Astrocyte of the cerebellum (primary cell): ENCODE results near the gene EIF2B2.
A peak's percentile ranks its signal among the peaks of the same experiment; 100 is the strongest.

Experiments used
- DNase-seq: peaks from one replicate; pipeline ENCODE4 v3.0.0-alpha.2; 2011; ENCODE audit warnings: low read depth
- H3K4me3 ChIP-seq: 2 replicates; pipeline ENCODE4 v1.5.1; 2011; ENCODE audit warnings: mild to moderate bottlenecking, low read depth, low read length, moderate library complexity
- in situ Hi-C: cut with HindIII; loops from 2 replicates; pipeline ENCODE4 v1.10.0; 2017; ENCODE audit warnings: low sequenced_read_pairs
- TF ChIP-seq, protein P1 (sequence below): IDR thresholded peaks from 2 replicates; pipeline ENCODE4 v1.5.1; 2012; ENCODE audit warnings: low read length, low read depth, moderate library complexity, mild to moderate bottlenecking; ENCODE audit errors: missing control alignments

The EIF2B2 gene

DNA sequence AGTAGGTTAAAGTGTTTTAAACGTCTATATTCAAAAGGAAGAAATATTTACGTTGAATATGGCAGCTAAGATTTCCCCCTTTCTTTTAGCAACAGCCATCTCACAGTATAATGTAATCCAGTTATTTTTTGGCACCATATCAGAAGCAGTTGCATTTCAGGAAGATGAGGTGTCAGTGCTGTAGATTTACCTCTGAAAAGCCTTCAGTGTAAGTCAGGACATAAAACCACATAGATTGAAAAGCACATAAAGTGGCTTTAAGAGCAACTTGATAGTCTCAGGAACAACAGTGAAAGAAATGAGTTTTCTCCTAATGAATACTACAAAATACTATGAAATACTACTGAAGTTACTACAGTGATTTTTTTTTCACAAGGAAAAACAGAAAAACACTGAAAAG lies 41.6 kb downstream of the EIF2B2 start:
- DNase-seq, result peak; percentile 67
- in situ Hi-C loops, result loop anchor here (5.0 kb wide), 1 partner anchor 33 kb away; no protein-coding TSS in a partner anchor
- TF ChIP-seq, protein P1, sequence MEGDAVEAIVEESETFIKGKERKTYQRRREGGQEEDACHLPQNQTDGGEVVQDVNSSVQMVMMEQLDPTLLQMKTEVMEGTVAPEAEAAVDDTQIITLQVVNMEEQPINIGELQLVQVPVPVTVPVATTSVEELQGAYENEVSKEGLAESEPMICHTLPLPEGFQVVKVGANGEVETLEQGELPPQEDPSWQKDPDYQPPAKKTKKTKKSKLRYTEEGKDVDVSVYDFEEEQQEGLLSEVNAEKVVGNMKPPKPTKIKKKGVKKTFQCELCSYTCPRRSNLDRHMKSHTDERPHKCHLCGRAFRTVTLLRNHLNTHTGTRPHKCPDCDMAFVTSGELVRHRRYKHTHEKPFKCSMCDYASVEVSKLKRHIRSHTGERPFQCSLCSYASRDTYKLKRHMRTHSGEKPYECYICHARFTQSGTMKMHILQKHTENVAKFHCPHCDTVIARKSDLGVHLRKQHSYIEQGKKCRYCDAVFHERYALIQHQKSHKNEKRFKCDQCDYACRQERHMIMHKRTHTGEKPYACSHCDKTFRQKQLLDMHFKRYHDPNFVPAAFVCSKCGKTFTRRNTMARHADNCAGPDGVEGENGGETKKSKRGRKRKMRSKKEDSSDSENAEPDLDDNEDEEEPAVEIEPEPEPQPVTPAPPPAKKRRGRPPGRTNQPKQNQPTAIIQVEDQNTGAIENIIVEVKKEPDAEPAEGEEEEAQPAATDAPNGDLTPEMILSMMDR, result no peak
- H3K4me3 ChIP-seq, result no peak overlapping the region

GRCh38 chr14:75044752-75045151 lies 42.0 kb downstream of the EIF2B2 start:
- TF ChIP-seq, protein P1, result no peak
- in situ Hi-C loops, result loop anchor here (5.0 kb wide), 1 partner anchor 33 kb away; no protein-coding TSS in a partner anchor
- H3K4me3 ChIP-seq, result no peak overlapping the region
- DNase-seq, result no peak

DNA sequence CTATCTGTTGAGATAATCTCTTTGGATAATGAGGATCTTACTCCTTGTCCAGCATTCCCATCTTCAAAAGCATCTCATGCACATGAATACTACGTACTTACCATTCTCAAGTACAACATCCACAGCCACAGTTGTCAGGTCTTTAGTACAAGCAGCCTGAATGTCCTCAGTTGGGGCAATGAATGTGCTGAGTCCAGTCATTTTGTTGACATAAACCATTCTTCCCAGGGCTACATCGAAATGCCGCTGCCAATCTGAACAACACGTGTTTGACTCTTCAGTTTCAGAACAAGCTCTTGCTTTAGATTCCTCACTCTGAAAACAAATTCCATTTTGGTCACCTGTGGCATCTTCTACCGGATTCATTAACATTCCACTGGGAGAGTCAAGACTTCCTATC lies 43.6 kb downstream of the EIF2B2 start:
- no peak overlapping the region for H3K4me3 ChIP-seq
- TF ChIP-seq, protein P1, result no peak
- DNase-seq, result no peak
- in situ Hi-C loops, result no loop called here

DNA sequence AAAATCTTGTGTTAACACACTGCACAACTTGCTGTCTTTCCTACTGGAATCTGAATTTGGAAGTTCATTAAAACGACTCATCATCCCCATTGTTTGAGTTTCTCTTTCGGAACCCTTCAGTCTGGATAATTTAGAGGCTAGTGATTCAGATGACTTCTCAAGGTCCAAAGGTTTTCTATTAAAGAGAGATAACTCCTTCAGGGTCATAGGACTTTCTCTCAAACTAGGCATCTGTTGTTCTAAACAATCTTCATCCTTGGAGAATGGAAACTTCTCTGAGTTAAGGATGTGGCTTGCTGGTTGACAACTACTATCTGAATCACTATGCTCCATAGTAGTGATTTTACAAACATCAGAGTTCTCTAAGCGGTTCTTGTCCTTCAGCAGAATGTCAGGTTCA lies 44.2 kb downstream of the EIF2B2 start:
- no peak for DNase-seq
- H3K4me3 ChIP-seq, result no peak overlapping the region
- in situ Hi-C loops, result no loop called here
- TF ChIP-seq, protein P1, result no peak

DNA sequence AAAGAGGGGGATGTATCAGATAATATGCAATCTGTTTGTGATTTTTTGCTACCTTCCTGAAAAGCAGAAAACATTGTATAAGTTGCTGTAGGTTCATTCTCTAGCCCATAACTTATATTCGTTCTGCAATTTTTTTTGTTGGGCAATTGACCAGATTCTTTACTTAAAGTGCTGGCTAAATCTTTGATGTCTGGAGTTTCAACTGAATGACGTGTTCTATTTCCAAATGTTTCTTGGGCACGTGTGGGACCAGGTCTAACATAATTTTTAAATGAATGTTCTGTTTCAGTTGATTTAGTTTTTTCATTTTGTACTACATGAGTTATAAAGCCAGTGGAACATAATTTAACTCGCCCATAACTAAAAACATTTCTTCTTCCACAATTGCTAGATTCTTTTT lies 44.8 kb downstream of the EIF2B2 start:
- H3K4me3 ChIP-seq, result no peak overlapping the region
- in situ Hi-C loops, result no loop called here
- no peak for DNase-seq
- TF ChIP-seq, protein P1, result no peak

- no peak for DNase-seq
- in situ Hi-C loops, result no loop called here
- H3K4me3 ChIP-seq, result no peak overlapping the region
- TF ChIP-seq, protein P1, result no peak
Measured at GRCh38 chr14:75048101-75048500, 45.4 kb downstream of the EIF2B2 start.

DNA sequence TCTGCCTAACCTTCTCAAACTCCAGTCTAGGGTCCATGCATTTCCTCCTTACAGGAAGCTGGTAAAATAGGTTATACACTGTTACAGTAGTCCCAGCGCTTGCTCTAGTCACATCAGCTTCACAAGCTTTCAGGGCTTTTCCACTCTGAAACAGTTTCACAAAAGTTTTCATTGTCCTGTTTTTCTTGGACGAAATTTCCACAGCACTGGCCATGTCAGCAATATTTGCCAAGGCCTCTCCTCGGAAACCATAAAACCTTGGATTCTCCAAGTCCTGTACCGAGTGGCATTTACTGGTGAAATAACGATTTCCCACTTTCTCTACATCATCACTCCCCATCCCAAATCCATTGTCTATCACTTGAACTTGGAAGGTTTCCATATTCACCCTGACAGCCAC lies 46.4 kb downstream of the EIF2B2 start:
- no peak overlapping the region for H3K4me3 ChIP-seq
- TF ChIP-seq, protein P1, result no peak
- DNase-seq, result no peak
- in situ Hi-C loops, result no loop called here
